Stimulated activated CD8-positive, alpha-beta memory T cell treated with anti-CD3 and anti-CD28 coated beads, Interleukin-7, amount 100 ng/mL, for 24 hours (primary cell): ENCODE measurements around the gene MINDY2.

Source experiments
- DNase-seq: peaks from one replicate; pipeline ENCODE4 v3.0.0-alpha.2; 2020; ENCODE audit warnings: low read depth

Gene MINDY2, protein sequence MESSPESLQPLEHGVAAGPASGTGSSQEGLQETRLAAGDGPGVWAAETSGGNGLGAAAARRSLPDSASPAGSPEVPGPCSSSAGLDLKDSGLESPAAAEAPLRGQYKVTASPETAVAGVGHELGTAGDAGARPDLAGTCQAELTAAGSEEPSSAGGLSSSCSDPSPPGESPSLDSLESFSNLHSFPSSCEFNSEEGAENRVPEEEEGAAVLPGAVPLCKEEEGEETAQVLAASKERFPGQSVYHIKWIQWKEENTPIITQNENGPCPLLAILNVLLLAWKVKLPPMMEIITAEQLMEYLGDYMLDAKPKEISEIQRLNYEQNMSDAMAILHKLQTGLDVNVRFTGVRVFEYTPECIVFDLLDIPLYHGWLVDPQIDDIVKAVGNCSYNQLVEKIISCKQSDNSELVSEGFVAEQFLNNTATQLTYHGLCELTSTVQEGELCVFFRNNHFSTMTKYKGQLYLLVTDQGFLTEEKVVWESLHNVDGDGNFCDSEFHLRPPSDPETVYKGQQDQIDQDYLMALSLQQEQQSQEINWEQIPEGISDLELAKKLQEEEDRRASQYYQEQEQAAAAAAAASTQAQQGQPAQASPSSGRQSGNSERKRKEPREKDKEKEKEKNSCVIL

DNA sequence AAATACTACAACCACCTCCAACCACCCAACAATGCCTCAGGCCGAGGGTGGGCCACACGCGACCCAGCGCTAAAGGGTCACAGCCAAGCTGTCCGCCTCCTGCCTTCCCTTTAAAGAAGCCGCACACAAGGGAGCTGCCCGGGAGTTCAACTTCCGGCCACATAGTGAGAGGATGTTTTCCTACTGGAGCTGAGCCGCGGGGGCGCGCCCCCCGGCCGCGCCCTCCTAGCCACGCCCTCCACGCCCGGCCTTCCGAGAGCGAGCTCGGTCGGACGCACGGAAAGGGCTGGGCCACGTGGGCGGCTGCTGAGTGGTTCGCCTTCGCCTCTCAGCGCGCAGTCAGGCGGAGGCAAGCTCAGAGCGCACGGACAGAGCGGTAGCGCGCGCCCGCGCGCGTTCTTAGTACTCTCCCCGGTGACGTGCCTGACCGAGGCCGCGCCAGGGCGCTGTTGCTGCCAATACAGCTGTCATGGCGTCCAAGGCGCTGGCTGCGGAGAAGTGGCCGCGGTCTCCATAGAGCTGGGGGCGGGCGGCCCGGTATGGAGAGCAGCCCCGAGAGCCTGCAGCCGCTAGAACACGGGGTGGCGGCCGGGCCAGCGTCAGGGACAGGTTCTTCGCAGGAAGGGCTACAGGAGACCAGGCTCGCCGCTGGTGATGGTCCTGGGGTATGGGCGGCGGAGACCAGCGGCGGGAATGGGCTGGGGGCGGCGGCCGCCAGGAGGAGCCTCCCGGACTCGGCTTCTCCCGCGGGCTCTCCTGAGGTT is at the start of gene MINDY2:
MINDY2 (plus strand) TSS at position 446 of the 764 bp plus-strand sequence; CDS start at position 540, 94 bp downstream.
- peak; percentile 86 for DNase-seq

DNA sequence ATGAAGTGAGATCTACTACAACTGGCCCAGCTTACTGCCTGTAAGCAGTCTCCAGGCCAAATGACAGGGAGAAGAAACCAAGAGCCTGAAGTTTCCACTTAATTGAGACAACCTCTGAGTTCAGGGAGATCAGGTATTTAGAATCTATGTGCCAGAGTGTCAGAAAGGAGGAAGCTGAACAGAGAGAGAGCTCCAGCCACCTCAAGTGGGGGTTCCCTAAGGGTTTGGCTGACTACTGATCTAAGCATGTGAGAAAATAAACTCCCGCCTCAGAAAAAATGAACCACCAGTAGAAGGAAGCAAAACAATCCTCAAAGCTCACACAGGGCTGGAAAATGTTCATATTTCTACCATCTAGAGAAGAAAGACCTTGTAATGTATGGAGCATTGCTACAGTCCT is 46.6 kb upstream of the MINDY2 start:
- DNase-seq, result no peak

DNA sequence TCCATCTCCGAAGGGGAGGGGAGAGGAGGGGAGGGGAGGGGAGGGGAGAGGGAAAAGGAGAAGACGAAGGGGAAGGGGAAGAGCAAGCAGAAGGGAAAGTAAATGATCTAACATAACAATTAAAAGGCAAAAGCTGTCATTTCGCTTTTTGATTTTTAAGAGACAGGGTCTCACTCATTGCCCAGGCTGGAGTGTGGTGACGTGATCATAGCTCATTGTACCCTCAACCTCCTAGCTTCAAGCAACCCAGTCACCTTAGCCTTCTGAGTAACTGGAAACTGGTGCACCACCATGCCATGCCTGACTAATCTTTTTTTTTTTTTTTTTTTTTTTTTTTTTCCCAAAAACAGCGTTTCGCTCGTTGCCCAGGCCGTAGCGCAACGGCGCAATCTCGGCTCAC is 44.2 kb upstream of the MINDY2 start:
- DNase-seq, result no peak

DNA sequence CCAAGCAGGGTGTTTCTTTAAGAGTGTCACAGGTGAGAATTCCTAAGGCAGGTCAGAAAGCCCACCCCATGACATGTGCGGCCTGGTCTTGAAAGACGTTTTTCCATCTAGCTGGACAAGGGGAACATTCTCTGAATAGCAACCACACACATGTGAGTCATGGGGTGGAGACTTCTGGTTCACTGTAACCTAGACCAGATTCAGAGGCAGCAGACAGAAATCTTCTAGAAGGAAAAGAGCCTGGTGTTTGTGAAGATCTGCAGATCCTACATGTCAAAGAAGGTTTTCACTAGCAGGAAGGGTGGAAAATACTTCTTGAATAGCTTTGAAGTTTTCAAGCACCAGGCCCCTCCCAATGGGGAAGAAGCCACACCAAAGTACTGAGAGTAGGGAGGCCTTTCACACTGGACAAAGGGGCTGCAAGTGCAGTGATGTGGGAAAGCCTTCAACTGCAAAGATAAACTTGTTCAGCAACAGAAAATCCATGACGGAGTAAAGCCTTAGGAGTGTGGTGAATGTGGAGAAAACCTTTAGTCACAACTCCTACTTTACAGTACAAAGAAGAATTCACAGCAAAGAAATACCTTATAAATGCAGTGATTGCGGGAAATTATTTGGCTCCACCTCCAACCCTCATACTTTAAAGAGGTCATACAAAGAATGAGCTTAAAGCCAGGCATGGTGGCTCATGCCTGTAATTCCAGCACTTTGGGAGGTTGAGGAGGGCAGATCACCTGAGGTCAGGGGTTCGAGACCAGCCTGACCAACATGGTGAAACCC is 39.2 kb upstream of the MINDY2 start:
- DNase-seq, result no peak

DNA sequence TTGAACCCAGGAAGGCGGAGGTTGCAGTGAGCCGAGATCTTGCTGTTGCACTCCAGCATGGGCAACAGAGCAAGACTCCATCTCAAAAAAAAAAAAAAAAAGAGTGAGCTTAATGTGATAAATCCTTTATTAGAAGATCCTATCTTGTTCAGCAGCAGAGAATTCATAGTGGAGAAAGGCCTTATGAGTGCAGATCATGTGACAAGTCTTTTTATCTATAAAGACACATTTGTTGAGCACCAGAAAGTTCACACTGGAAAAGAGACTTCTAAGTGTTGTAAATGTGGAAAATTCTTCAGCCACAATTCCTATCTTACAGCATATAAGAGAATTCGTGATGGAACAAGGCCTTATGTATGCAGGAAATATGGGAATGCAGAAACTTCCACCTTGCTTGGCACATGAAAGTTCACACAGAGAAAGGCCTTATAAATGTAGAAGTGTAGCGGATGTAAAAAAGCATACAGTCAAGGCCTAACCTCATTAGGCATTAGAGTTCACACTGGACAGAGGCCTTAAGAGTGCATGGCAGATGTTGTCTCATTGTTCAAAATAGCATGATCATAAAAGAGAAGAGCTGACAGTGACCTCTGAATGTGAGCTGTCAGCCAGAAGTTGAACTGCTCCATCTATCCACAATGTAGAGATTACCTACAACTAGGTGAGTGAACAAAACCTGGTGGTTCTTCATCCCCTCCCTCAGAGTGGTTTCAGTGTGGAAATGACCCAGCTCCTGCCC is 38.3 kb upstream of the MINDY2 start:
- DNase-seq, result no peak

DNA sequence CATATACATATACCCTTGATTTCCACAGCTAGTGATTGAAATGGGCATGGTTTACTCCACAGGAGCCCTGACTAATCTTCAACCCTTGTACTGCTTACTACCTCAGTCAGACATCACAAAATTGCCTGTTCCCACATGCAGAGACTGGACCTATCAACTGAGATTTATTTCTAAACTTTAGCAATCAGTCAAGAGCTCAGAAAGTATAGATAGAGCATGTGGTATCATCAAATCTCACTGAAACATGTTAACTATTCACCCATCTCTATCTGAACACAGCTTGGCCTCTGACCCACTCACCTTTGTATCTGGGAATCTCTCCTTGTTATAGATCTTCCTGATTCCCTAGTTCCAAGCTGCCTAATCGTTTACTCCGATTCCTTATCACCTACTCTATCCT is 36.2 kb upstream of the MINDY2 start:
- no peak for DNase-seq

DNA sequence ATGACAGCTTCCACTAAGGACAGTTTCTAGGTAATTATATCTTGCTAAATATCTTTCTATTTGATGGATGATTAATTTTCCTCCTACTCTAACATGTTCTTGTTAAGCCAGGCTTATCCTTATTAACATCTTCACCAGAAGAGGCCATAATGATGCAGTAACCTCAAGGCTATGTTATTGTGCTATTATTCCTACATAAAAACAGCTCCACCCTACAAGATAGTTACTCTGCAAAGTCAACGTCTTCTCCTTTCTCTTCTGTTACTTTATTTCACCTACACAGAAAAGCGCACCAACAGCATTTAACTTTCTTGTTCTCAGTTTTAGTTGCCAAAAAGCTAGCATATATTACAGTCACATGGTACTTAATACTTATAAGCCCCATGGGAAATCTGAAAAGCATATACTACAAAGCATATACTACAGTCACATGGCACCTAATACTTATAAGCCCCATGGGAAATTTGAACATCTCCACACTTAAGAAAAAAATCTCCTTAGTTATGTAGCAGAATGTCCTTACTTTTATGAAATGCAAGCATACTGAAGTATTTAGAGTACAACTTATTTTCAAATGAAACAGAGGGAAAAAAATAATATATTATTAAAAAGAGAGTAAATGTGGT is 35.0 kb upstream of the MINDY2 start:
- no peak for DNase-seq

DNA sequence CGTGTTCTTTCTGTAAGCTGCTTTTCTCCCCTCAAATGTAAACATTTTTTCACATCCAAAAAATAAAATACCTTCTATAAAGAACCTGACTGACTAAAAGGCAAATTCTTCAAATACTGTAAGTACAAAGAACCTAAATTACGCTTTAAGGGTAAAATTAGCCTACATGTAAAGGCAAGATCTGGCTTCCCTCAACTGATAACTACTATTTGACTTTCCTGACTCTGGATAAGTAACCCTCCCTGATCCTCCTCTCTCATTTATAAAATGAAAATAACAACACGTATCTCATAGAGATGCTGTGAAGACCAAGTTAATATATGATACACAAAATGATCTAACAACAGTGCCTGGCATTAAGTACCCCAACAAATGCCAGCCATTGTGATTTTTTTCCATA is 33.8 kb upstream of the MINDY2 start:
- DNase-seq, result no peak

DNA sequence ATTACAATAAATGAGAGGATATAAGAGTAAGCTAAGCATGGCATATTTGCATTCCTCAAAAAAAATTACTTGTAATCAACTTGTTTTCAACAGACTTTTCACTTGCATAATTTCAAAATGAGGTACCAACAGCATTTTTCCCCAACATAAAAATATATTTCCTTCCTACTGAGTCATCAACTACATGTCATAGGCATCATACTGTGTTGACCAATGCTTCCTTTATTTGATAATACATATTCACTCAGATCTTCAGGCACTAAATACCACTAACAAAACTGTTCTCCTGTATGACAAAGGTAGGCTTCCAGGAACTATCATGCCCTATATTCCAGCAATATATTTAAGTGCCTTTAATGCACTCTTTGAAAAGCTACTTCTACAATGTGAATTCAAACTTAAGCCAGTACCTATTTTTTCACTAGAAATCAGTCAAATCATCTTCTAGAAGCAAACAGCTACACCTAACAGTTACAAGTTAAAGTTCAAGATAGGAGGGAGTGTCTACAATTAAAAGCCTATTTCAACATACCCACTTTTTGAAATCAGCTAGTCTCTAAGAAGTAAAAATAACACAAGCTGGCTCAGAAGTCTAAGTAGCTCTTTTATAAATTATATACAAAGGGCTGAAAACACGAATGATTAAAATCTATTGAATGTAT is 32.9 kb upstream of the MINDY2 start:
- DNase-seq, result no peak

DNA sequence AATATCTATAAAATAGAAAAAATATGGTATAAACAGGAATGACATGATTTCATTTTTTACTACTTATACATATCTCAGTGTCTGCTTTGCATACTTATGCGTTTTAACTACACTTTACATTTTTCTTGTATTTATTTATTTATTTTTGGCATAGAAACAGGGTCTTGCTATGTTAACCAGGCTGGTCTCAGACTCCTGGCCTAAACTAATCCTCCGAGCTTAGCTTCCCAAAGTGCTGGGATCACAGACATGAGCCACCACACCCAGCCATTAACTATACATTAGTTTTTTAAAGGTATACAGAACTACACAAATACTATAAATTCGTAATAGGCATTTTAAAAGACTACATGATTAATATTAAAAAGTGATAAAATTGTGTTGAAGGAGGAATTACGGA is 30.7 kb upstream of the MINDY2 start:
- no peak for DNase-seq

DNA sequence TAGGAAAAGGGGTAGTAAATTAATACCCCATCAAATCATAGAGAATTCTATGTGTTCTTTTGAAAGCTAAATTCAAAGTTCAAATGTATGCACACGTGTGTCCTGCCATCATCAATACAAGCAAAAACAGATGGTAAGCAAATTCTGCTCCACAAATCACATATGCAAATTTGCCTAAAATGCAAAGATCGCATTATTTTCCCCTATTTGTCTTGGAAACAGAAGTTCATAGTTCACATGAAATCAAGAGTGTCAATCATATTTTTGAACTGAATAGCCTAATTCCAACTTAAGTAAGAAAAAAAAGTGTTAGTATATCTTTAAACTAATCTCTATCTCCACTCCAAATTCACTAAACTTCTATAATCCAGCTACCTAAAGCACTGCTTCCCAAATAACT is 30.1 kb upstream of the MINDY2 start:
- DNase-seq, result no peak

DNA sequence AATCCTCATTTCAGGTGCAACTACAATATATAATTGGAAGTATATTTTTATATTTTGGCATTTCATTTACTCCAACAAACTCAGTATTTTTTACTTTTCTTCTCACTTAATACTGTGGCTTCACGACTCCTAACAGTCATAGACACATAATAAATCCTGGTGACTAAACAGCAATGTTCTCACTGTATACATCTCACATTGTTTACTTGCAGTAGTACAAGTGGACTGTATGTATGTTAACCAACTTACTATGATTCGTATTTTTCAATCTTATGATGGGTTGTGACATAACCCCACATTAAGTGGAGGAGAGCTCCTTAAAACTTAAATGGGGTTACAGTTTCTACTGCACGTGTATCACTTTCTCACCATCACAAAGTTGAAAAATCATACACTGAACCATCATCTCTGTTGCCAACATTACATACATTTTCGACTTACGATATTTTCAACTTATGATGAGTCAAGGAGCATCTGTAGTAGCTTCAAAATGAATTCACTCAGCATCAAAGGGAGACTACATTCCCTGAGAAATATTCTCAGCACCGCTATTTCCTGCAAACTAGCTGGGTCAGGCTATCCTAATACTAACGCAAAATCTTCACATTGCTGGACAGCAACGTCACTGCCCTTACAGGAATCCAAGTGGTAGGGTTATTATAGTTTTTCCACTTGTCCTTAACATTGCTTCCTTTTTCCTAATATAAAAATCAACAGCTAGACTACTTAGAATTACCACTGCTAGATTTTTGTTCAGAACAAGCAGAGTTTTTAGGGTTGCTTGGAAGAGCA is 28.9 kb upstream of the MINDY2 start:
- no peak for DNase-seq

DNA sequence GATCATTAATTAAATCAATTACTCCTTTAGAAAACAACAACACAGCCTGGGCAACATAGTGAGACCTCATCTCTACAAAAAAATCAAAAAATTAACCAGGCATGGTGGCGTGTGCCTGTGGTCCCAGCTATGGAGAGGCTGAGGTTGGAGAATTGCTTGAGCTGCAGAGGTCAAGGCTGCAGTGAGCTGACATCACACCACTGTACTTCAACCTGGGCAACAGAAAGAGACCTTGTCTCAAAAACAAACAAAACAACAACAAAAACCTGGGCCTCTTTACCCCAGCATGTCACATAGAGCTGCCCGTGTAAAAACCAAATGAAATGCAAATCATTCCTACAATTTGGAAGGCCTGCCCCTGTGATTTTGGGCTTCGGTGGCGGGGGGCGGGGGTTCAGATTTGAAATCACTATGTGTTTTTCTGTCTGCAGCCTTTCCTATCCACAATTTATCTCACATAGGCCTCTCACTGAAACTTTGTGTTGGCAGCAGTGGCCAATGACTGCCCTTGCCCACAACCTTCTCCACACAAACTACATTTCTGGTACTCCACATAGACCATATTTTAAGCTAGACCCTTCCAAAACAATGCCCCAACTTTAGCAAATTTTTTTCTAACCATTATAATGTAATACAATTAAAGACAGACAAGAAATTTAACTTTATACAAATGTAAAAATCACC is 28.1 kb upstream of the MINDY2 start:
- DNase-seq, result no peak

DNA sequence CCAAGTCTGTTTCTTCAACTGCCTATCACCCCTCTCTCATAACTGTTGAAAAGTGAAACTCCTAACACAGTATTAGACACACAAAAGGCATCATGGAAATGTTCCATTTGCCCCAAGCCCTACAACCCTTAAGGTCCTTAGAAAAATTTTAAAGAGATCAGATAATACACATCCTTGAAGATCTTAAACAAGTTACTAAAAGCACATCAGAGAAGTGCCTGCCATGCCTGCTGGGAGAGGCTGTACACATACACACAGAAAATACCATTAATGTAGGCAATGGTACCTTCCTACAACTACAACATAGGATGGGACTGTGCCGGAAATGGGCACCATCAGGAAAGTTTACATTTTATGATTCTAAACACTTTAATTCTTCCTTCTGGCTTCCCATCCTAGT is 24.9 kb upstream of the MINDY2 start:
- DNase-seq, result no peak

DNA sequence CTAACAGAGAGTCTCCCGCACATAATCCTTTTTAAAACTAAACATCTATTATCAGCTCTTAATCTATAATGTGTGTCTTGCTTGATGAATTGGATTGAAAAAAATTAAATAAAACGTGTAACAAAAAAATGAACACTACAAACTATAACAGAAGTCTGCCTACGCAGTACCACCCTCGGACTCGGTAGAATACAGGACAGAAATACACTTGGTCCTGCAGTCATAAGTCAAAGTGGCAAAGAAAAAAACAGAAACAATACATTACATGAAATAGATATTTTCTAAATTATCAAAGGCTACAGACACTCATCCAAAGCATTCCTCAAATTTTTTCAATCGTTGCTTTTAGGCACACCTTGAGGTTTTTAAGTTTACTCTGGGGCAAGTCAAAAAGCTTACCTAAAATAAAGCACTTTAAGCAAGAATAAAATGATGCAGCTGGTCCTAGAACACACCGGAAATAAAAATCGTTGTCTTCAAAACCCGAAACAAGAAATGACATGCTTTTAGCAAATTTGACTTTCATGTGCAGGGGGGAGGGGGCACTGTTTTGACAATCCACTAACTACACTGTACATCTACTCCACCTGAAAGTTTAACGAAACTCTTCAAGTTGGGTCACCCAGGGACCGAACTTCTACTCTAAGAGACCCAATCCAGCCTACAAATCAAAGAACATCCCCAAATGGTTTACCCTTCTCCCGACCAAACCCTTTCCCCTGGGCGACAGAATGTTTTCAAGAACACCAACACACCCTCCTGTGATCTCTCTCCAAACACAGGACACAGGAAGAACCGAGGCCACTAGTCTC is 22.9 kb upstream of the MINDY2 start:
- no peak for DNase-seq

DNA sequence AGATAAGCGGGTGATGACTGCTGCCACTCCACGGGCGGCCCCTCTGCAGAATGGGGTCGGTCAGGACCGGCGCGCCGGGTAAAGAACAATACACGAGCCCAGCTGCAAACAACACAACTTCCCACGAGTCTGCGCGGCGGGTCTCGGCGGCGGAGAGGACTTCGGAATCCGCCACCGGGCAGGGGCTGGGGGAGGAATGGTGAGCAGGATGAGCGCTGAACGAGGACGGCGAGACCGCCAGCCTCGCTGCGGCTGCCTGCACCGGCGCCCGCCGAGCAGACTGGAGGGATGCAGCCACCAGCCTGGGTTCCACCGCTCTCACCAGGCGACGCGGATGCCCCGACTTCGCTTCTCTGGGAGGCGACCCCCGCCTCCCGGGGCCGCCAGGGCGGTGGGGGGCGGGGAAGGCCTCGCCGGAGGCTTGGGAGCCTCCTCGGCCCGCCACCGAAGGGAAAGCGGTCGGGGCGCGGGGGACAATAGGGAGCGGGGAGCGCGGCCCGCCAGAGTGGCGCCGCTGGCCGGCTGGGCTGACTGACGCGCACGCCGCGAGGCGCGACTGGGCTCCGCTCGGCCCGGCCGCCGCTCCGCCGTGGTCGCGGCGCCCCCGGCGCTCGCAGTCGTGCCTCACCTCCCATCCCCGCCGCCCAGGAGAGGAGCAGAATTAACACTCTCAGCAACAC is 22.1 kb upstream of the MINDY2 start:
- no peak for DNase-seq

DNA sequence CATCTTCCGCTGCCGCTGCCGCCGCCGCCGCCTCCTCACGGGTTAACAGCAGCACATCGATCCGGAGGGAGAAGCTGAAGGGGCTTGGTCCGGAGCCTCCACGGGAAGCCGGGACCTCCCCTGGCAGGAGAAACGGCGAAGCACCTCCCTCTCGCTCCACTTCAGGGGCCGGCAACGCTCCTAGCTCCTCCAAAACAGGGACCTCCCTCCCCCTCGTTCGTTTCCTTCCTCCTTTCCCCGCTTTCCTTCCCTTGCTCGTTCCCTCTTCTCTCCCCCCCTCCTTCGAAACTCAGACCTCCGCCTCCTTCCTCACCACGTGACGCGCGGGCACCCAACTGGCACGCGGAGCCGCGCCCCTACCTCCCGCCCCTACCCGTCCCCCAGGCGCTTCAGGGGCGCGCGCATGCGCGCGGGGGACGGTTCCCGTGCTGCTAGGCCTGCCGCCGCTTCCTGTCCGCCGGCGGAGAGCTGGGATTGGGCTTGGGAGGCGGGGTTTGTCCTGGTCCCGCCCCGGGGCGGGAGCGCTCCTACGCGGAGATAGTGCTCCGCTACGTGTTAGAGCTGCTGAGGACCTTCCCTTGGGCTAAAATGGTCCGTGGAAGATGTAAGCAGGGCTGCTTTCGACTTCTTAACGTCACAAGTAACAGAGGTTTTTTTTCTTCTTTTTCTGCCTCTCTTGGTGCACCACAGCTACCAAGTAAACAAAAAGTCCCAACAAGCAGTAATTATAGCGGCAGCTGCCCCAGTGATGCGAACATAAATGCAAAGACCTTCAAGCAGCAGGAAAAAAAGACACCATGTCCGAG is 21.4 kb upstream of the MINDY2 start, which contains the start of gene ADAM10:
ADAM10 (minus strand) TSS at position 176 of the 806 bp plus-strand sequence; CDS start at position 3, 173 bp downstream.
- DNase-seq, result peak; percentile 97
